GM12878 (cell line): ENCODE data around the gene CBLIF. TPM values are rescaled to one million over a fixed set of nuclear protein-coding genes. Genes with fewer than 3 reads are reported as not detected.

Experiments
- ATAC-seq: fragments of 200-7000 bp; cut with Tn5 transposase; 3 replicates; pipeline ENCODE4 v1.9.1; 2020; ENCODE audit warnings: mild to moderate bottlenecking, moderate library complexity
- BruUV-seq: library from RNA; stranded (reverse); fragments of 400-500 nt; replicated peaks from 2 replicates; lab custom pipeline; 2021; lab: Mats Ljungman, UMichigan
- CTCF ChIA-PET: fragments of 300-600 bp; sonication (Branson Sonifier 250); formaldehyde crosslinking; extraction: SDS; loops from one replicate; lab custom pipeline; 2021; ENCODE audit warnings: inconsistent platforms; lab: Yijun Ruan, JAX
- POLR2A ChIA-PET: fragments of 350-600 bp; formaldehyde crosslinking; extraction: SDS; loops from one replicate; lab custom pipeline; 2021; ENCODE audit warnings: inconsistent platforms; lab: Charles Lee
- RAD21 ChIA-PET: fragments of 300-600 bp; sonication (Branson Sonifier 250); formaldehyde crosslinking; loops from one replicate; lab custom pipeline; 2023; ENCODE audit warnings: antibody characterized with exemption; ENCODE audit not compliant: unreplicated experiment; lab: Charles Lee
- SMC1A ChIA-PET: fragments of 300-600 bp; sonication (Branson Sonifier 250); formaldehyde crosslinking; loops from one replicate; lab custom pipeline; 2023; ENCODE audit not compliant: unreplicated experiment, uncharacterized antibody; lab: Charles Lee
- DNase-seq: peaks from one replicate; pipeline ENCODE4 v3.0.0-alpha.2; 2011; ENCODE audit warnings: low read depth, low spot score
- FAIRE-seq: peaks from 3 replicates; lab custom pipeline; 2011; peaks lifted over from hg19 to GRCh38; lab: Jason Lieb, UNC
- H2AFZ ChIP-seq: 2 replicates; pipeline ENCODE4 v1.6.0; 2011; ENCODE audit warnings: low read depth, low read length, control low read depth; ENCODE audit not compliant: control insufficient read depth
- H3K27ac ChIP-seq: 2 replicates; pipeline ENCODE4 v1.5.1; 2011; ENCODE audit warnings: control low read depth; ENCODE audit not compliant: control insufficient read depth, insufficient read depth
- H3K27me3 ChIP-seq, 2 experiments: replicated peaks in 1 of 2; 2 replicates each; pipeline versions ENCODE4 v1.6.0 to v1.6.1; 2011; ENCODE audit warnings: low read length in 1 of 2; ENCODE audit not compliant: control insufficient read depth in 2 of 2, insufficient read depth in 2 of 2
- H3K36me3 ChIP-seq, 2 experiments: 2 replicates each; pipeline ENCODE4 v1.5.1; 2011; ENCODE audit warnings: low read length in 1 of 2; ENCODE audit not compliant: control insufficient read depth in 2 of 2, insufficient read depth in 2 of 2
- H3K4me1 ChIP-seq: 2 replicates; pipeline ENCODE4 v1.6.1; 2011; ENCODE audit warnings: mild to moderate bottlenecking, low read length, moderate library complexity, mixed read lengths; ENCODE audit not compliant: control insufficient read depth, insufficient read depth
- H3K4me2 ChIP-seq: 2 replicates; pipeline ENCODE4 v1.6.0; 2011; ENCODE audit warnings: control low read depth; ENCODE audit not compliant: control insufficient read depth, insufficient read depth
- H3K4me3 ChIP-seq: fragments of 200-600 bp; sonication (generic); 2 replicates; pipeline ENCODE4 v1.5.1; 2016
- H3K79me2 ChIP-seq: 2 replicates; pipeline ENCODE4 v1.6.0; 2011; ENCODE audit warnings: low read length; ENCODE audit not compliant: control insufficient read depth, insufficient read depth
- H3K9ac ChIP-seq: 2 replicates; pipeline ENCODE4 v1.8.0; 2011; ENCODE audit warnings: low read length, control low read depth, mixed read lengths; ENCODE audit not compliant: control insufficient read depth, insufficient read depth
- H3K9me3 ChIP-seq: replicated peaks from 3 replicates; pipeline ENCODE4 v1.5.1; 2011; ENCODE audit warnings: mild to moderate bottlenecking, low read length; ENCODE audit not compliant: control insufficient read depth, insufficient read depth
- H4K20me1 ChIP-seq: 2 replicates; pipeline ENCODE4 v1.6.0; 2011; ENCODE audit not compliant: control insufficient read depth, insufficient read depth
- BACH1 ChIP-seq: fragments of 450-650 bp; IDR thresholded peaks from 2 replicates; pipeline ENCODE4 v1.6.1; 2017; ENCODE audit warnings: mild to moderate bottlenecking, borderline replicate concordance
- CBX3 ChIP-seq: fragments of 200-600 bp; sonication (generic); IDR thresholded peaks from 2 replicates; pipeline ENCODE4 v1.6.1; 2016; ENCODE audit warnings: low read depth, borderline replicate concordance
- CREB1 ChIP-seq: IDR thresholded peaks from 2 replicates; pipeline ENCODE4 v1.6.1; 2012; ENCODE audit warnings: low read depth, mild to moderate bottlenecking, inconsistent platforms
- CREM ChIP-seq: IDR thresholded peaks from 2 replicates; pipeline ENCODE4 v1.6.1; 2014; ENCODE audit warnings: antibody characterized with exemption, low read depth
- ESRRA ChIP-seq: IDR thresholded peaks from 2 replicates; pipeline ENCODE4 v1.6.1; 2012; ENCODE audit warnings: mild to moderate bottlenecking, low read length, improper control_type of control experiment
- GABPA ChIP-seq: IDR thresholded peaks from 2 replicates; pipeline ENCODE4 v1.6.1; 2014; ENCODE audit warnings: antibody characterized with exemption, low read depth, mild to moderate bottlenecking, inconsistent platforms
- GATAD2B ChIP-seq: fragments of 450-650 bp; conservative IDR thresholded peaks from 2 replicates; pipeline ENCODE4 v1.6.1; 2017; ENCODE audit warnings: low read depth, mild to moderate bottlenecking, moderate library complexity
- HDGF ChIP-seq: fragments of 450-650 bp; IDR thresholded peaks from 2 replicates; pipeline ENCODE4 v1.6.1; 2016; ENCODE audit warnings: antibody characterized with exemption
- JUNB ChIP-seq: IDR thresholded peaks from 2 replicates; pipeline ENCODE4 v1.6.1; 2016; ENCODE audit warnings: antibody characterized with exemption, mild to moderate bottlenecking
- KDM1A ChIP-seq: fragments of 200-600 bp; sonication (generic); IDR thresholded peaks from 2 replicates; pipeline ENCODE4 v1.6.1; 2016; ENCODE audit warnings: borderline replicate concordance
- MEF2B ChIP-seq: fragments of 450-650 bp; IDR thresholded peaks from 2 replicates; pipeline ENCODE4 v1.6.1; 2018; ENCODE audit warnings: mild to moderate bottlenecking, moderate library complexity; ENCODE audit not compliant: partially characterized antibody, poor library complexity, severe bottlenecking
- MYB ChIP-seq: fragments of 150-350 bp; IDR thresholded peaks from 2 replicates; pipeline ENCODE4 v1.6.1; 2014; ENCODE audit warnings: mild to moderate bottlenecking, low read depth, low read length, borderline replicate concordance
- NFIC ChIP-seq: IDR thresholded peaks from 2 replicates; pipeline ENCODE4 v1.6.1; 2012; ENCODE audit warnings: low read depth, mild to moderate bottlenecking, inconsistent platforms, low read length, moderate library complexity
- NR2C1 ChIP-seq: fragments of 450-650 bp; IDR thresholded peaks from 2 replicates; pipeline ENCODE4 v1.6.1; 2017; ENCODE audit warnings: antibody characterized with exemption, mild to moderate bottlenecking, moderate library complexity
- RBBP5 ChIP-seq: fragments of 200-600 bp; sonication (generic); conservative IDR thresholded peaks from 2 replicates; pipeline ENCODE4 v1.6.1; 2016
- RELB ChIP-seq: fragments of 450-650 bp; IDR thresholded peaks from 2 replicates; pipeline ENCODE4 v1.6.1; 2017; ENCODE audit warnings: low read depth, mild to moderate bottlenecking, moderate library complexity
- RFX5 ChIP-seq: IDR thresholded peaks from 2 replicates; pipeline ENCODE4 v1.6.1; 2011; ENCODE audit warnings: low read depth, low read length, improper control_type of control experiment
- SIN3A ChIP-seq: IDR thresholded peaks from 2 replicates; pipeline ENCODE4 v1.6.1; 2012; ENCODE audit warnings: low read depth, low read length, improper control_type of control experiment
- SREBF1 ChIP-seq: IDR thresholded peaks from 2 replicates; pipeline ENCODE4 v1.6.1; 2012; ENCODE audit warnings: mild to moderate bottlenecking, low read length
- STAT1 ChIP-seq: fragments of 450-650 bp; conservative IDR thresholded peaks from 2 replicates; pipeline ENCODE4 v1.6.1; 2014; ENCODE audit warnings: antibody characterized with exemption, mild to moderate bottlenecking
- YY1 ChIP-seq: IDR thresholded peaks from 2 replicates; pipeline ENCODE4 v1.6.1; 2011; ENCODE audit warnings: low read depth, mild to moderate bottlenecking, low read length
- ZNF622 ChIP-seq: fragments of 450-650 bp; IDR thresholded peaks from 2 replicates; pipeline ENCODE4 v1.6.1; 2017; ENCODE audit warnings: mild to moderate bottlenecking, inconsistent platforms
- WGBS: methylation state at CpG from one replicate; pipeline ENCODE4 v1.1.6; 2016; ENCODE audit warnings: low lambda C conversion rate; ENCODE audit not compliant: insufficient replicate concordance, insufficient coverage; ENCODE audit errors: missing lambda C conversion rate; 5-methylcytosine and 5-hydroxymethylcytosine counted together
- in situ Hi-C: fragments of 300-500 bp; cut with MboI; formaldehyde crosslinking; loops from 9 replicates; pipeline ENCODE4 v1.14.3; 2018; ENCODE audit warnings: mixed read lengths
- intact Hi-C: fragments of 100-400 bp; cut with micrococcal nuclease; formaldehyde crosslinking; loops from one replicate; pipeline ENCODE4 v1.14.2; 2022; ENCODE audit not compliant: unreplicated experiment
- polyA plus RNA-seq, 11 experiments: library from polyadenylated mRNA; depleted of rRNA in 4 of 11; unstranded in 6 of 11; stranded (reverse) in 5 of 11; fragments of >200 nt; fragmentation: Nextera tagmentation in 4 of 11; fragmentation: Illumina TruSeq in 1 of 11; extraction: Ambion mirVana in 4 of 11; extraction: Trizol in 1 of 11; gene quantifications; 1 replicate in 1 of 11; 2 replicates in 10 of 11; pipeline versions ENCODE4 v1.2.1 to v1.2.3, GENCODE V29; 2011 to 2016; ENCODE audit warnings: inconsistent platforms in 2 of 11, missing spikeins in 2 of 11, low read depth in 1 of 11
- total RNA-seq, 4 experiments: library from RNA; depleted of rRNA in 3 of 4; stranded (reverse); fragments of >200 nt in 3 of 4; fragmentation: Illumina TruSeq in 1 of 4; extraction: Trizol in 1 of 4; gene quantifications; 2 replicates each; pipeline versions ENCODE4 v1.2.1 to v1.2.3, GENCODE V29; 2013 to 2021
- TF ChIP-seq, protein P1 (sequence below): IDR thresholded peaks from 2 replicates; pipeline ENCODE4 v1.6.1; 2012; ENCODE audit warnings: mild to moderate bottlenecking, low read depth, low read length

Gene CBLIF
- total and polyA plus RNA-seq, 10 of the 15 experiments (the other 5 are each of a cell fraction or from before 2014, with no cell fraction given), result not detected

GRCh38 chr11:59810911-59811259, 34.4 kb downstream of the CBLIF start:
- Histone ChIP-seq H3K27ac (peak overlapping the region; percentile 67), H3K27me3 (no peaks in the 10 kb centered on the region), H3K9me3 (no peaks in the 10 kb centered on the region), H4K20me1 (no peaks in the 10 kb centered on the region), H3K9ac (peak overlapping the region; percentile 90; the same call in 1 of the 2 replicates), H2AFZ (peak overlapping the region; percentile 97), H3K4me3 (peak overlapping the region; percentile 87; the same call in 1 of the 2 replicates), H3K36me3 (peaks cover 1 to 16% of the 10 kb centered on the region in 2 experiments), H3K4me1 (no peaks in the 10 kb centered on the region; the same call in 1 of the 2 replicates), H3K79me2 (peaks cover 12% of the 10 kb centered on the region), H3K4me2 (peak overlapping the region; percentile 78)
- WGBS, result 32% methylated on average over 8 of the region's 8 CpGs
- BruUV-seq, result no TSS peak
- in situ Hi-C loops, result no loop called here
- ChIA-PET SMC1A (interaction anchor here (2.4 kb wide), 1 partner anchor 440 kb away, joined by 8 read pairs; no protein-coding TSS in a partner anchor), POLR2A (interaction anchor here (1.1 to 1.5 kb wide), 2 partner anchors 195 to 273 kb away, joined by 3 to 4 read pairs; partner anchors contain the start of gene OSBP), RAD21 (no interaction called here), CTCF (interaction anchor here (1.2 to 3.0 kb wide), 5 partner anchors 9 to 440 kb away, joined by 3 to 17 read pairs (median 6); partner anchors contain the start of gene STX3)
- FAIRE-seq (no peak), ATAC-seq (peak; percentile 4; the same call in 2 of the 3 replicates), DNase-seq (no peak)
- intact Hi-C loops, result loop anchor here (2.0 to 5.0 kb wide), 3 partner anchors 56 to 254 kb away; partner anchors contain the start of genes PATL1 and STX3
- TF ChIP-seq ZNF622 (no peak), ESRRA (no peak), SREBF1 (no peak), GATAD2B (no peak), HDGF (no peak), RBBP5 (no peak), BACH1 (no peak), CBX3 (no peak), KDM1A (no peak), MEF2B (peak; percentile 1), YY1 (no peak), SIN3A (0 out of 2 replicates have a peak, but pooled peaks have one; percentile 4), CREB1 (no peak), RFX5 (no peak), MYB (no peak), CREM (no peak), GABPA (no peak), NFIC (no peak), JUNB (no peak), NR2C1 (no peak), STAT1 (no peak), RELB (peak; percentile 14; the same call in 1 of the 2 replicates)
- TF ChIP-seq, protein P1, sequence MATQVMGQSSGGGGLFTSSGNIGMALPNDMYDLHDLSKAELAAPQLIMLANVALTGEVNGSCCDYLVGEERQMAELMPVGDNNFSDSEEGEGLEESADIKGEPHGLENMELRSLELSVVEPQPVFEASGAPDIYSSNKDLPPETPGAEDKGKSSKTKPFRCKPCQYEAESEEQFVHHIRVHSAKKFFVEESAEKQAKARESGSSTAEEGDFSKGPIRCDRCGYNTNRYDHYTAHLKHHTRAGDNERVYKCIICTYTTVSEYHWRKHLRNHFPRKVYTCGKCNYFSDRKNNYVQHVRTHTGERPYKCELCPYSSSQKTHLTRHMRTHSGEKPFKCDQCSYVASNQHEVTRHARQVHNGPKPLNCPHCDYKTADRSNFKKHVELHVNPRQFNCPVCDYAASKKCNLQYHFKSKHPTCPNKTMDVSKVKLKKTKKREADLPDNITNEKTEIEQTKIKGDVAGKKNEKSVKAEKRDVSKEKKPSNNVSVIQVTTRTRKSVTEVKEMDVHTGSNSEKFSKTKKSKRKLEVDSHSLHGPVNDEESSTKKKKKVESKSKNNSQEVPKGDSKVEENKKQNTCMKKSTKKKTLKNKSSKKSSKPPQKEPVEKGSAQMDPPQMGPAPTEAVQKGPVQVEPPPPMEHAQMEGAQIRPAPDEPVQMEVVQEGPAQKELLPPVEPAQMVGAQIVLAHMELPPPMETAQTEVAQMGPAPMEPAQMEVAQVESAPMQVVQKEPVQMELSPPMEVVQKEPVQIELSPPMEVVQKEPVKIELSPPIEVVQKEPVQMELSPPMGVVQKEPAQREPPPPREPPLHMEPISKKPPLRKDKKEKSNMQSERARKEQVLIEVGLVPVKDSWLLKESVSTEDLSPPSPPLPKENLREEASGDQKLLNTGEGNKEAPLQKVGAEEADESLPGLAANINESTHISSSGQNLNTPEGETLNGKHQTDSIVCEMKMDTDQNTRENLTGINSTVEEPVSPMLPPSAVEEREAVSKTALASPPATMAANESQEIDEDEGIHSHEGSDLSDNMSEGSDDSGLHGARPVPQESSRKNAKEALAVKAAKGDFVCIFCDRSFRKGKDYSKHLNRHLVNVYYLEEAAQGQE, result no peak
